HEK293T (cell line): Measurements from ENCODE around the gene LTB4R2.
"Not testable (repeated sequence)": the region's sequence is repeated elsewhere in the genome, so short reads cannot be mapped to it uniquely, and the experiment has no call there.

Experiments used
- CTCF ChIA-PET: fragments of 350-600 bp; formaldehyde crosslinking; extraction: SDS; loops from one replicate; lab custom pipeline; 2021; ENCODE audit warnings: antibody characterized with exemption, inconsistent platforms; lab: Yijun Ruan, JAX
- POLR2A ChIA-PET: fragments of 350-600 bp; formaldehyde crosslinking; extraction: SDS; loops from one replicate; lab custom pipeline; 2020; ENCODE audit warnings: antibody characterized with exemption, inconsistent platforms; lab: Yijun Ruan, JAX
- DNase-seq: peaks from one replicate; pipeline ENCODE4 v3.0.0; 2012; ENCODE audit warnings: mixed read lengths; ENCODE audit errors: extremely low spot score
- ARNT ChIP-seq: fragments of 450-650 bp; IDR thresholded peaks from 2 replicates; pipeline ENCODE4 v1.6.1; 2017; ENCODE audit warnings: mild to moderate bottlenecking
- BHLHE40 ChIP-seq: fragments of 450-650 bp; IDR thresholded peaks from 2 replicates; pipeline ENCODE4 v1.6.1; 2016; ENCODE audit warnings: mild to moderate bottlenecking, moderate library complexity, borderline replicate concordance
- CTBP1 ChIP-seq: fragments of 450-650 bp; IDR thresholded peaks from 2 replicates; pipeline ENCODE4 v1.6.1; 2016; ENCODE audit warnings: borderline replicate concordance
- ELF4 ChIP-seq: fragments of 450-650 bp; IDR thresholded peaks from 2 replicates; pipeline ENCODE4 v1.6.1; 2017; ENCODE audit warnings: antibody characterized with exemption
- FOXA1 ChIP-seq: fragments of 450-650 bp; IDR thresholded peaks from 2 replicates; pipeline ENCODE4 v1.6.1; 2016; ENCODE audit warnings: mild to moderate bottlenecking
- FOXK2 ChIP-seq: fragments of 450-650 bp; IDR thresholded peaks from 2 replicates; pipeline ENCODE4 v1.6.1; 2016; ENCODE audit warnings: mild to moderate bottlenecking
- FOXM1 ChIP-seq: fragments of 450-650 bp; IDR thresholded peaks from 2 replicates; pipeline ENCODE4 v1.6.1; 2017; ENCODE audit warnings: mild to moderate bottlenecking, borderline replicate concordance
- HDGF ChIP-seq: fragments of 450-650 bp; IDR thresholded peaks from 2 replicates; pipeline ENCODE4 v1.6.1; 2017; ENCODE audit warnings: antibody characterized with exemption, borderline replicate concordance
- L3MBTL2 ChIP-seq: fragments of 450-650 bp; conservative IDR thresholded peaks from 2 replicates; pipeline ENCODE4 v1.6.1; 2016; ENCODE audit warnings: mild to moderate bottlenecking
- LEF1 ChIP-seq: fragments of 450-650 bp; IDR thresholded peaks from 2 replicates; pipeline ENCODE4 v1.6.1; 2017; ENCODE audit warnings: mild to moderate bottlenecking, borderline replicate concordance
- NFRKB ChIP-seq: fragments of 450-650 bp; IDR thresholded peaks from 2 replicates; pipeline ENCODE4 v1.6.1; 2016; ENCODE audit warnings: mild to moderate bottlenecking, moderate library complexity
- SP1 ChIP-seq: fragments of 450-650 bp; IDR thresholded peaks from 2 replicates; pipeline ENCODE4 v1.6.1; 2017
- SUZ12 ChIP-seq: fragments of 450-650 bp; IDR thresholded peaks from 2 replicates; pipeline ENCODE4 v1.6.1; 2016; ENCODE audit warnings: mild to moderate bottlenecking
- TARDBP ChIP-seq: fragments of 450-650 bp; IDR thresholded peaks from 2 replicates; pipeline ENCODE4 v1.6.1; 2016
- ZNF384 ChIP-seq: fragments of 450-650 bp; IDR thresholded peaks from 2 replicates; pipeline ENCODE4 v1.6.1; 2016
- TF ChIP-seq, protein P1 (sequence below): fragments of 450-650 bp; IDR thresholded peaks from 2 replicates; pipeline ENCODE4 v1.6.1; 2016

LTB4R2 gene

GRCh38 chr14:24349742-24350141 lies 39.8 kb downstream of the LTB4R2 start:
- TF ChIP-seq ZNF384: no peak
- no peak for TF ChIP-seq ELF4
- TF ChIP-seq CTBP1: no peak
- no peak for TF ChIP-seq FOXK2
- TF ChIP-seq HDGF: no peak
- no peak for TF ChIP-seq BHLHE40
- TF ChIP-seq, protein P1, sequence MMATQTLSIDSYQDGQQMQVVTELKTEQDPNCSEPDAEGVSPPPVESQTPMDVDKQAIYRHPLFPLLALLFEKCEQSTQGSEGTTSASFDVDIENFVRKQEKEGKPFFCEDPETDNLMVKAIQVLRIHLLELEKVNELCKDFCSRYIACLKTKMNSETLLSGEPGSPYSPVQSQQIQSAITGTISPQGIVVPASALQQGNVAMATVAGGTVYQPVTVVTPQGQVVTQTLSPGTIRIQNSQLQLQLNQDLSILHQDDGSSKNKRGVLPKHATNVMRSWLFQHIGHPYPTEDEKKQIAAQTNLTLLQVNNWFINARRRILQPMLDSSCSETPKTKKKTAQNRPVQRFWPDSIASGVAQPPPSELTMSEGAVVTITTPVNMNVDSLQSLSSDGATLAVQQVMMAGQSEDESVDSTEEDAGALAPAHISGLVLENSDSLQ: no peak
- TF ChIP-seq LEF1: no peak
- TF ChIP-seq SP1: no peak
- ChIA-PET CTCF (interaction anchor here (1.5 kb wide), 1 partner anchor 16 kb away, joined by 4 read pairs; no protein-coding TSS in a partner anchor), POLR2A (interaction anchor here (0.7 kb wide), 1 partner anchor 234 kb away, joined by 3 read pairs; no protein-coding TSS in a partner anchor)
- no peak for DNase-seq

DNA sequence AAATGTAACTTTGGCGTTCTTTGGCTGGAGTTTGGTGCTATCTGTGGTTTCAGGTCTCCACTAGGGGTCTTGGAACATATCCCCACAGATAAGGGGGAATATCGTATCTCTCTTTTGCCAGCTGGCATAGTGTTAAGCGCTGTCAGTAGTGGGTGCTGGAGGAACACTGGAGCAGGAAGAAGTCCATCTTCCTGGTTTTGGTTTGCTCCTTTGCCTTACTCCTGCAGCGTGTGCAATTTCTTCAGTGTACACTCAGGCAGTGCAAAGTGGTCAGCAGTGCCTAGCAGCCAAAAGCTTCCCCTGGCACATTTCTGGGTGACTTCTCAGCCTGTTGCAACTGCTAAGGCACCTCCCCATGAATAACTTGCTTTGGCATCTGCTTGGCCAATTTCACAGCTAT lies 41.6 kb downstream of the LTB4R2 start:
- ChIA-PET CTCF (interaction anchor here (0.7 to 2.0 kb wide), 6 partner anchors 11 to 80 kb away, joined by 3 to 13 read pairs (median 6); no protein-coding TSS in a partner anchor), POLR2A (interaction anchor here (0.8 to 2.2 kb wide), 3 partner anchors 11 to 91 kb away, joined by 3 to 13 read pairs (median 7); partner anchors contain the start of genes CBLN3, KHNYN, RIPK3 and SDR39U1)
- no peak for TF ChIP-seq FOXK2
- TF ChIP-seq FOXA1: no peak
- no peak for TF ChIP-seq TARDBP
- TF ChIP-seq BHLHE40: no peak
- TF ChIP-seq NFRKB: no peak
- TF ChIP-seq ARNT: no peak
- TF ChIP-seq SUZ12: no peak
- DNase-seq: no peak

GRCh38 chr14:24353559-24354481 lies 43.9 kb downstream of the LTB4R2 start:
- TF ChIP-seq FOXA1 (no peak), TARDBP (no peak), NFRKB (no peak), FOXM1 (no peak), LEF1 (no peak), FOXK2 (no peak), ZNF384 (no peak), SUZ12 (no peak), SP1 (no peak), L3MBTL2 (no peak)
- TF ChIP-seq, protein P1: no peak
- POLR2A ChIA-PET: no interaction called here
- CTCF ChIA-PET: no interaction called here
- no peak for DNase-seq

GRCh38 chr14:24354482-24354825 lies 44.5 kb downstream of the LTB4R2 start:
- CTCF ChIA-PET, POLR2A ChIA-PET, DNase-seq: not testable (repeated sequence)

- CTCF ChIA-PET: no interaction called here
- TF ChIP-seq, protein P1: no peak
- TF ChIP-seq L3MBTL2: no peak
- no peak for TF ChIP-seq FOXK2
- no peak for TF ChIP-seq HDGF
- TF ChIP-seq CTBP1: no peak
- no peak for TF ChIP-seq TARDBP
- TF ChIP-seq SUZ12: no peak
- TF ChIP-seq NFRKB: no peak
- TF ChIP-seq LEF1: no peak
- no peak for TF ChIP-seq ZNF384
- TF ChIP-seq FOXA1: no peak
- POLR2A ChIA-PET: no interaction called here
- DNase-seq: no peak
Measured at GRCh38 chr14:24355009-24355408, 45.1 kb downstream of the LTB4R2 start.

DNA sequence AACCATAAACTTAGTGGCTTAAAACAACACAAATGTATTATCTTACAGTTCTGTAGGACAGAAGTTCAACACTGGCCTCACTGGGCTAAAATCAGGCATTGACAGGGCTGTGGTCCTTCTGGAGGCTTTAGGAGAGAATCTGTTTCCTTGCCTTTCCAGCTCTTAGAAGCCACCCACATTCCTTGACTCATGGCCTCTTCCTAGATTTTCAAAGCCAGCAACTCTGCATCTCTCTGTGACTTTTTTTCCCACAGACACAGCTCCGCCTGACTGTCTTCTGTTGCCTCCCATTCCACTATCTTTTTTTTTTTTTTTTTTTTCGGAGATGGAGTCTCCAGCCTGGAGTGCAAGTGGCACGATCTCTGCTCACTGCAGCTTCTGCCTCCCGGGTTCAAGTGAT lies 46.3 kb downstream of the LTB4R2 start:
- TF ChIP-seq, protein P1: no peak
- TF ChIP-seq ELF4 (no peak), CTBP1 (no peak), SUZ12 (no peak), NFRKB (no peak), LEF1 (no peak), ZNF384 (no peak), TARDBP (no peak), ARNT (no peak), HDGF (no peak), FOXK2 (no peak), L3MBTL2 (no peak), BHLHE40 (no peak), SP1 (no peak), FOXA1 (no peak), FOXM1 (no peak)
- no peak for DNase-seq
- POLR2A ChIA-PET: no interaction called here
- CTCF ChIA-PET: interaction anchor here (0.6 to 2.8 kb wide), 2 partner anchors 76 to 225 kb away, joined by 4 to 13 read pairs; no protein-coding TSS in a partner anchor
